Cortex of kidney (tissue), 1 donor: ENCODE measurements around the gene ARFGAP1.
"Not testable (repeated sequence)": the region's sequence is repeated elsewhere in the genome, so short reads cannot be mapped to it uniquely, and the experiment has no call there.

Experiments
- DNase-seq: peaks from one replicate; lab custom pipeline; 2025; lab: John Stamatoyannopoulos, UW

The ARFGAP1 gene

GRCh38 chr20:63292292-63292701 lies 19.7 kb downstream of the ARFGAP1 start:
- no peak for DNase-seq

GRCh38 chr20:63292904-63293303 lies 20.3 kb downstream of the ARFGAP1 start, which contains the start of gene COL20A1:
Gene COL20A1, plus strand, starts transcription at chr20:63293186. Its CDS starts 1,922 bp downstream, at chr20:63295108.
- DNase-seq: no peak

- no peak for DNase-seq
Measured at GRCh38 chr20:63293456-63293855, 20.8 kb downstream of the ARFGAP1 start.

- no peak for DNase-seq
Measured at GRCh38 chr20:63293871-63294535, 21.4 kb downstream of the ARFGAP1 start.

GRCh38 chr20:63294536-63294900 lies 21.9 kb downstream of the ARFGAP1 start:
- no peak for DNase-seq

- DNase-seq: no peak
Measured at GRCh38 chr20:63295018-63295417, 22.4 kb downstream of the ARFGAP1 start.

- DNase-seq: no peak
Measured at GRCh38 chr20:63295422-63295821, 22.8 kb downstream of the ARFGAP1 start.

GRCh38 chr20:63295846-63296245 lies 23.2 kb downstream of the ARFGAP1 start:
- DNase-seq: no peak

GRCh38 chr20:63296531-63297299 lies 24.1 kb downstream of the ARFGAP1 start:
- no peak for DNase-seq

DNA sequence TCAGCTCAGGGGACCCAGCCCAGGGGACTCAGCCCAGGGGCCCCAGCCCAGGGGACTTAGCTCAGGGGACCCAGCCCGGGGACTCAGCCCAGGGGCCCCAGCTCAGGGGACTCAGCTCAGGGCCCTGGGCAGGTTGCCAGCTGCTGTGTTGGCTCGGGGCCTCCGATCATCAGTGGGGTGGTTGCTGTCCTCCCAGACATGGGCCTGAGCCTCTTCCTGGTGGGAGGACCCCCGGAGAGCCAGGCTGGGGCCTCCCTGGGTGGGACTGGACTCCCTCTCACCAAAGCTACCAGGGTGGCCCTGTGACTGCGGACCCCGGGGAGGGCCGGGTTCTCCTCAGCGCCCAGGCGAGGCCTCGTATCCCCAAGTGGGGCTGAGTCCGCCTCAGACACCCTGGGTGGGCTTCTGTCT lies 24.8 kb downstream of the ARFGAP1 start:
- DNase-seq: no peak

- no peak for DNase-seq
Measured at GRCh38 chr20:63297796-63298572, 25.4 kb downstream of the ARFGAP1 start.

DNA sequence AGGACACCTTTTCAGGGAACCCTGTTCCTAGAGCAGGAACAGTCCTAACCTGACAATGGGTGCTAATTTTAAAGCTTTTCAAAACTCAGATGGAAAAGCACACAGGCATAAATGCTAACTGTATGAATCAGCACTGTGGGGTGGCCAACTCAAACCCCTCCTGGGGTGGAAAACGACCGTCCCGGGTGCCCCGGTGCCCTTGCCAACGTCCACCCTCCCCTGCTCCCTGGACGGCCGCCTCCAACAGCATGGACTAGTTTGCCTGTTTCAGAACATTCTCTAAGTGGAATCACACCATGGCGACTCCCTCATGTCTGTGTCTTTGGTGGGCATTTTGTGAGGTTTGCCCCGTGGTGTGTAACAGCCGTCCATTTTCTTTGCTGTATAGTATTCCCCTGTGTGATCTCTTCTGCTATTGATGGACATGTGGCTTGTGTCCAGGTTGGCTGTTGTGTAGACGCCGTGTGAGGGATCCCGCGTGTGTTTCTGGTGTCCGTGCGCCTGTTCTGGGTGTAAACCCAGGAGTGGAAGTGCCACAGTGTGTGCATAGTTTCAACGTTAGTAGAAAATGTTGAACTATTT lies 26.2 kb downstream of the ARFGAP1 start:
- DNase-seq: no peak

- DNase-seq: no peak
Measured at GRCh38 chr20:63301671-63302070, 29.1 kb downstream of the ARFGAP1 start.

DNA sequence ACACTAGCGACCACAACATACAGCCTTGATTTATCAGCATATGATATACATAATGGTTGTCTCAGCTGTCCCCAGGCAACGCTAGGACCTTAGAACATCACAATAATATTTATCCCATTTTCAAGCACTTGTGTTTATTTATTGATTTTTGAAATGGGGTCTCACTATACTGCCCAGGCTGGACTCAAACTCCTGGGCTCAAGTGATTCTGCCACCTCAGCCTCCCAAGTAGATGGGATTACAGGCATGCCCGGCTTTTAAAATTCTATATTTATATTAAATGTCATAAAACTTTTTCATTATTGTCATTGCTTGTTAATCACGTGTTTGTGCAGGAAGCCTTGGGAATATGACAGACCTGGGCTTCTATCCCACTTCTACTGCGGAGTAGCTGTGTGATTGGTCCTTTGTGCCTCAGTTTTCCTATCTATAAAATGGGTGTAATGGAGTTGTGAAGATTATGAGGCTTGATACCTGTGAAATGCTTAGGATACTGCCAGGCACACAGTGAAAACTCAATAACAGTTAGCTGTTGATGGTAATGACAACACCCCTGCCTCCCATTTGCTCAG lies 30.6 kb downstream of the ARFGAP1 start:
- no peak for DNase-seq

DNA sequence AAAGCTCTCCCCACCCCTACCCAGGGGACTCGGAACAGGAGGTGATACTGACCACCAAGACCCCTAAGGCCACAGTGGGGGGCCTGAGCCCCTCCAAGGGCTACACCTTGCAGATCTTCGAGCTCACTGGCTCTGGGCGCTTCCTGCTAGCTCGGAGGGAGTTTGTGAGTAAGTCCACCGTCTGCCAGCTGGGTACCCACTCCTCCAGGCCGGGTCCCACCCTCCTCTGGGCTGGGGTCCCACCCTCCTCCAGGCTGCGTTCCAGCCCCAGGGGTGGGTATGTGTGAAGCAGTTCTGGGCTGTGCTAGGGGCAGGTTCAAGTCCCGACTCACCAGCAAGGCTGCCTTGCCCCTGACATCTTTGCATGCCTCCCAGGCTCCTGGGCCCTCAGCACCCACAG lies 32.8 kb downstream of the ARFGAP1 start:
- DNase-seq: no peak

GRCh38 chr20:63305933-63306672 lies 33.5 kb downstream of the ARFGAP1 start:
- not testable (repeated sequence) for DNase-seq

- DNase-seq: no peak
Measured at GRCh38 chr20:63306673-63307537, 34.3 kb downstream of the ARFGAP1 start.

DNA sequence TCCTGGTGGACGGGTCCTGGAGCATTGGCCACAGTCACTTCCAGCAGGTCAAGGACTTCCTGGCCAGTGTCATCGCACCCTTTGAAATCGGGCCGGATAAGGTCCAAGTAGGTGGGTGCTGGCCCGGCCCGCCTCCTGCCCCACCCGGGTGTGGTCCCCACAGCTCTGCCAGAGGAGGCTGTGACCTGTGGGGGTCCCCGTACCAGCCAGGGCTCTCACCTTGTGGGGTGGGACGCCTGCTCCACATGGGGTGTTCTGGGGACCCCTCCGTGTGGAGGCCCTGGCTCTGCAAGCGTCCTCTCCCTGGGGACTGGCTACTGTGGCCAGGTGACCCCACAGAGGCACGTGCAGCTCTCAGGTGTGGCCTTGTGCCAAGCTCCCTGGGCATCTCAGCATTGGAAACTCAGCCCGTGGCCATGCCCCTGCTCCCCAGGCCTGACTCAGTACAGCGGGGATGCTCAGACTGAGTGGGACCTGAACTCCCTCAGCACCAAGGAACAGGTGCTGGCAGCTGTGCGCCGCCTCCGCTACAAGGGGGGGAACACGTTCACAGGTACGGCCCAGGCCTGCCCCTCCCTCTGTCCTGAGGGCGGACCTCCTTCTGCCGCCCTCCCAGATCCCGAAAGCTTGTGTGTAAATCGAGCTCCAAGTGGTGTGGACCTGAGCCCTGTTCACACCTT lies 35.1 kb downstream of the ARFGAP1 start:
- DNase-seq: no peak

GRCh38 chr20:63308218-63308911 lies 35.8 kb downstream of the ARFGAP1 start:
- no peak for DNase-seq
